HUES64 (cell line): Measurements from ENCODE around the gene ATXN1.

Experiments used
- H3K27ac ChIP-seq: 2 replicates; pipeline ENCODE4 v1.7.0; 2013; ENCODE audit warnings: low read depth, low read length, inconsistent platforms
- H3K27me3 ChIP-seq: 2 replicates; pipeline ENCODE4 v1.6.1; 2013; ENCODE audit warnings: mild to moderate bottlenecking, low read length; ENCODE audit not compliant: insufficient read depth
- H3K36me3 ChIP-seq: 2 replicates; pipeline ENCODE4 v1.6.1; 2013; ENCODE audit warnings: mild to moderate bottlenecking, low read length; ENCODE audit not compliant: insufficient read depth
- H3K4me1 ChIP-seq: 2 replicates; pipeline ENCODE4 v1.6.1; 2013; ENCODE audit warnings: mild to moderate bottlenecking, low read length, moderate library complexity; ENCODE audit not compliant: insufficient read depth
- H3K4me3 ChIP-seq: 2 replicates; pipeline ENCODE4 v1.5.1; 2013; ENCODE audit warnings: mild to moderate bottlenecking, low read length, moderate library complexity
- H3K9ac ChIP-seq: 2 replicates; pipeline ENCODE4 v1.6.1; 2013; ENCODE audit warnings: mild to moderate bottlenecking, low read depth, low read length
- H3K9me3 ChIP-seq: 2 replicates; pipeline ENCODE4 v1.6.1; 2013; ENCODE audit warnings: low read depth, low read length; ENCODE audit not compliant: insufficient read depth
- WGBS: fragments of 150-250, 120-280 bp; methylation state at CpG from one replicate; pipeline ENCODE4 v1.1.7; 2013; ENCODE audit warnings: missing lambda C conversion rate; 5-methylcytosine and 5-hydroxymethylcytosine counted together

The ATXN1 gene

DNA sequence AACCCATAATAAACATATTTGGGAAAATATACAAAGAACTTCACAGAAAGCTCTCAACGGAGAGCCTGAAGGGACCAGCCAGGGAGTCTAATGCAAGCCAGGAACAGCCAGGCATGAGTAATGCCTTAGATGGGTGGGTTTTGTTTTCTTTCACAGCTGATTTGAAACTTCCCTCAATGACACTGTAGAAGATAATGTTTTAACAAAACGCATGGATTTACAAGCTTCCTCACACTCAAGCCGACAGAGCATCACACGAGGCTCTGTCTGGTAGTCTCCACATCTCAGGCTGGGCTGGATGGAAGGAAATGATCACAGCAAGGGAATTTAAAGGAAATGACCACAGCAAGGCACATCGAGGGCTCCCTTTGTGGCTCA, 409.0 kb downstream of the ATXN1 start:
- H3K36me3 ChIP-seq, result no peaks in the 10 kb centered on the region
- peaks cover 10% of the 10 kb centered on the region for H3K4me1 ChIP-seq
- H3K27me3 ChIP-seq, result no peaks in the 10 kb centered on the region
- H3K9me3 ChIP-seq, result no peaks in the 10 kb centered on the region
- no peak overlapping the region for H3K27ac ChIP-seq
- 80% methylated on average over 5 of the region's 5 CpGs for WGBS
- no peak overlapping the region for H3K9ac ChIP-seq
- no peak overlapping the region for H3K4me3 ChIP-seq

DNA sequence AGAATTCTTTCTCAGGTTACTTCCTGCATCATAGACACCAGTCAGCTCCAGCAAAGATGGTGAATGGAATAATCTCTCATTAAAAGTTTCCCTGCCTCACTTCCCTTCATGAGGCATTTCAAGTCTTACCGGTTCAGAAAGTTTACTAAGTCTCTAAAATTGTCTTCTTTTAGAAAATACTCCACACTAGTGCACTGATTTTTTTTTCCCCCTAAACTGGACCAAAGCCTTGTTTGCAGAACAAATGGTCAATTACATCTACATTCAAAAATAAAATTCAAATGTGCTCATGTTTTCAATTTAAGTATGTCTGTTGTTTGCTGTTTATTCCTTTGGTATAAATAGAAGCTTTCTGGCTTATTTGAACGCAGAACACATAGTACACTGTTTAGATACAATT, 411.7 kb downstream of the ATXN1 start:
- H3K4me1 ChIP-seq, result peaks cover 16% of the 10 kb centered on the region; the same call in 1 of the 2 replicates
- H3K4me3 ChIP-seq, result no peak overlapping the region
- 89% methylated on average over 1 of the region's 2 CpGs for WGBS
- no peak overlapping the region for H3K27ac ChIP-seq
- no peaks in the 10 kb centered on the region for H3K9me3 ChIP-seq
- H3K36me3 ChIP-seq, result no peaks in the 10 kb centered on the region
- H3K27me3 ChIP-seq, result no peaks in the 10 kb centered on the region
- no peak overlapping the region for H3K9ac ChIP-seq

DNA sequence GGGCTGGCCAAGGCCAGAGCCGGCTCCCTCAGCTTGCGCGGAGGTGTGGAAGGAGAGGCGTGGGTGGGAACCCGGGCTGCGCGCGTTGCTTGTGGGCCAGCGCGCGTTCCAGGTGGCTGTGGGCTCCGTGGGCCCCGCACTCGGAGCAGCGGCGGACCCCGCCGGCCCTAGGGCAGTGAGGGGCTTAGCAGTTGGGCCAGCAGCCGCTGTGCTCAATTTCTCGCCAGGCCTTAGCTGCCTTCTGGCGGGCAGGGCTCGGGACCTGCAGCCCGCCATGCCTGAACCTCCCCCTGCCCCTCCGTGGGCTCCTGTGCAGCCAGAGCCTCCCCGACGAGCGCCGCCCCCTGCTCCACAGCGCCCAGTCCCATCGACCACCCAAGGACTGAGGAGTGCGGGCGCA, 414.4 kb downstream of the ATXN1 start:
- Histone ChIP-seq H3K27me3 (no peaks in the 10 kb centered on the region), H3K9ac (no peak overlapping the region), H3K9me3 (no peaks in the 10 kb centered on the region), H3K27ac (no peak overlapping the region), H3K36me3 (no peaks in the 10 kb centered on the region), H3K4me1 (peaks cover 16% of the 10 kb centered on the region; the same call in 1 of the 2 replicates), H3K4me3 (no peak overlapping the region)
- 95% methylated on average over 32 of the region's 32 CpGs for WGBS

DNA sequence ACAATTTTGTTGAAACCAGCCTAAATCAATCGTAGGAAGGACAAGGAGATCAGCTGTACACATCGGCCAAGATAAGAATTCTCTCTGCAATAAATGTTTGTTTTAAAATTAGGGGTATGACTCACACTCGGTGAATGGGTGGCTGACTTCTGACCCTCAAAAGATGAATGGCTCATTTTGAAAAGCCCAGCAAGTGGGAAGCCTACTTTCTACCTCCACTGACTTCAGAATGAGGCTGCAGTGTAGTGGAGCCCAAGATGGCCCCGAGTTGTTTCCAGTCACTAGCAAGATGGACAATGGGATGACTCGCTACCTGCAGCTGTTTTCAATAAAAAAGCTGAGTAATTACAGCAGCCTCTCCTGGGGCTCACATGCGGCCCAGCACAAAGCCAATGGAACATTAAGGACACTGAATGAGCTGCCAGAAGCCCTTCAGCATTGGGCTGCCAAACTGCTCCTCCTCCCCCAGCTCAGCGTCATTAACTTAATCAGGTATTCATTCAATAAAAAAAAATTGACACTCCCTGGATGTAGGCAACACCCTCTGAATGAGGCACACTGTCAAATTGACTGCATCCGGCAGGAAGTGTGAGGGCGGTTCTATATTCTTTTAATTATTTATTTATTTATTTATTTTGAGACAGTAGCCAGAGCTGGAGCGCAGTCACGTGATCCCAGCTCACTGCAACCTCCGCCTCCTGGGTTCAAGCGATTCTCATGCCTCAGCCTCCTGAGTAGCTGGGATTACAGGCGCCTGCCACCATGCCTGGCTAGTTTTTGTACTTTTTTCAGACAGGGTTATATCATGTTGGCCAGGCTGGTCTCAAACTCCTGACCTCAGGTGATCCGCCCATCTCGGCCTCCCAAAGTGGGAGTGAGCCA, 415.6 kb downstream of the ATXN1 start:
- Histone ChIP-seq H3K27ac (peak overlapping the region; percentile 58), H3K27me3 (no peaks in the 10 kb centered on the region), H3K4me3 (no peak overlapping the region), H3K9ac (no peak overlapping the region), H3K36me3 (no peaks in the 10 kb centered on the region), H3K9me3 (no peaks in the 10 kb centered on the region), H3K4me1 (peaks cover 16% of the 10 kb centered on the region; the same call in 1 of the 2 replicates)
- WGBS, result 82% methylated on average over 14 of the region's 16 CpGs

DNA sequence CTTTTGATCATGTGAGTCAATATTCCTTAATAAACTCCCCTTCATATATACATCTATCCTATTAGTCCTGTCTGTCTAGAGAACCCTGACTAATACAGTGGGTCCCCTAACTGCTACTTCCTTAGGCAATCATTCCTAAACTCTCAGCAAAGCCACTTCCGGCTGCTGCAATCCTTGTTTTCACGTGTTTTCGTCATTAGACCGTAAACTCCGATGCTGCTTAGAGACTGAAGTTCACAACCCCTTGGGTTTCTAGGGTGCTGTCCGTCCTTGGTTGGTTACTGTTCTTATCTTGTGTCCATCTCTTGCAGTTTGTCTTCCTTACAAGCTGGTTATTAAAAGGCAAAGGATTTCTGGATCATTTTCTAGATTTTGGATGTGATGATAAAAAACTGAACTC, 416.5 kb downstream of the ATXN1 start:
- H3K27me3 ChIP-seq, result no peaks in the 10 kb centered on the region
- H3K4me3 ChIP-seq, result no peak overlapping the region
- no peaks in the 10 kb centered on the region for H3K9me3 ChIP-seq
- no peak overlapping the region for H3K9ac ChIP-seq
- H3K4me1 ChIP-seq, result peaks cover 16% of the 10 kb centered on the region; the same call in 1 of the 2 replicates
- no peaks in the 10 kb centered on the region for H3K36me3 ChIP-seq
- WGBS, result 95% methylated on average over 6 of the region's 6 CpGs
- H3K27ac ChIP-seq, result no peak overlapping the region; the same call in 1 of the 2 replicates

DNA sequence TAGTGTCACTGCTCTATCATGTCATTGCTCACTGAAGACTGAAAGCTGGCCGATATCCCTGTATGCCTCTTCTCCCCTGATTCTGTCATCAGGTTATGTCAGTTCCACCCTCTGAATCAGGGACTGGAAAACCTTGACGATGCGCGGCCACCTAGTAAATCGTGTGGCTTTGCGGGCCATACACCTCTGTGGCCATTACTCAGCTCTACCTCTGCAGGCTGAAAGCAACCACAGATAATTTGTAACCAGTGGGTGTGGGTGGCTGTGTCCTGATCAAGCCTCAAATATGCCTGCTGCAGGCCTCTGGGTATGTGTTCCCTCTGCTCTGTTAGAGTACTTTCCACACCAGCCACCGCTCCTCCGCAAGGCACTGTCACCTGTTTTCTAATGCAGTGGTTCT, 417.7 kb downstream of the ATXN1 start:
- peaks cover 16% of the 10 kb centered on the region; the same call in 1 of the 2 replicates for H3K4me1 ChIP-seq
- no peak overlapping the region for H3K9ac ChIP-seq
- no peak overlapping the region for H3K4me3 ChIP-seq
- H3K9me3 ChIP-seq, result no peaks in the 10 kb centered on the region
- H3K27me3 ChIP-seq, result no peaks in the 10 kb centered on the region
- WGBS, result 97% methylated on average over 8 of the region's 8 CpGs
- no peak overlapping the region for H3K27ac ChIP-seq
- no peaks in the 10 kb centered on the region for H3K36me3 ChIP-seq

DNA sequence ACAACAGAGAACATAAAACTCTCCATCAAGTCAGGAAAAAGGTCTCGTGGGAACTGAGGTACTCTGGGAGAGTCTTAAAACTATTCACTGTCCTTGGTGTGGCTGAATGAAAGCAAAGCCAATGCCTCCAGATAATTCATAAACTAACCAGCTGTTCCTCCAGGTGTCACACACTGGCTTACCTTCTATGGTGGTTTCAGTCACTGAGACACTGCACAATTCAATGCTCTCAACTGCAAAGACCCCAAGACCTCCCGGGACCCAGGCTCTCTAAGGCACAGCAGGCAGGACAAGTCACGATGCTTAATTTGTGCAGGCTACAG, 422.0 kb downstream of the ATXN1 start:
- Histone ChIP-seq H3K9me3 (no peaks in the 10 kb centered on the region), H3K36me3 (no peaks in the 10 kb centered on the region), H3K4me3 (no peak overlapping the region), H3K9ac (no peak overlapping the region), H3K27me3 (no peaks in the 10 kb centered on the region), H3K4me1 (peaks cover 4% of the 10 kb centered on the region; the same call in 1 of the 2 replicates), H3K27ac (no peak overlapping the region)
- WGBS, result 69% methylated on average over 3 of the region's 3 CpGs

- Histone ChIP-seq H3K4me3 (no peak overlapping the region), H3K27ac (no peak overlapping the region), H3K9me3 (no peaks in the 10 kb centered on the region), H3K27me3 (no peaks in the 10 kb centered on the region), H3K9ac (no peak overlapping the region), H3K4me1 (peaks cover 4% of the 10 kb centered on the region; the same call in 1 of the 2 replicates), H3K36me3 (no peaks in the 10 kb centered on the region)
- 60% methylated on average over 10 of the region's 10 CpGs for WGBS
Observed at GRCh38 chr6:16338577-16339264, 422.5 kb downstream of the ATXN1 start.

DNA sequence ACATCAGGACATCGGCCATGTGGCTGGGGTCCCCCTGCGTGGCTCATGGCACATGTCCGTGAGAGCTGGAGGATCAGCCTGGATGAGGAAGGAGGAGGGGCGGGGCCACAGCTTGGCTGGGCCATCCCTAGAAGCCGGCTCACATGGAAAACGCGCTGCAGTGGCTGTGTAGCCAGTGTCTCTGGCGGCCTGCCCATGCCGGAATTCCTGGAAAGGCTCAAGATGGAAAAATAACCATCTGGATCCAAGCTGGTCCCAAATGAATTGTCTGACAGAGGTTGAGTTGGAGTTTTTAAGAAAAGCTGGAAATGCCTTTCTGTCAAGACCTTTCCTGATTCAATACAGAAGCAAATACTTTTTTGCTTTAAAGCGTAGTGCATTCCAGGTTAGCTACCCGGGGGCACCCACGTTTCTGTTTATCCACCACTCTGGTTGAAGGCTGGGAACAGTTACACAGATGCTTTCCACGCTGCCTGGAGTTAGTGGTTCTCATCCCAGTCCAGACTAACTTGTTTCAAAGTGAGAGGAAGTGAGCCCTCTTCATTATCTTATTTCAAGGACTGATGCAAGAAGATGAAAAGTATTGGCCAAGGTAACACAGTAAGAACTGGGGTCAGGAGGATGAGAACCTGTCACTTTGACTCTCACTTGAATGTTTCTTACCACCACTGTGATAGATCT, 423.8 kb downstream of the ATXN1 start:
- WGBS, result 89% methylated on average over 13 of the region's 13 CpGs
- Histone ChIP-seq H3K4me1 (peaks cover 5% of the 10 kb centered on the region; the same call in 1 of the 2 replicates), H3K4me3 (no peak overlapping the region), H3K9me3 (no peaks in the 10 kb centered on the region), H3K27me3 (no peaks in the 10 kb centered on the region), H3K36me3 (no peaks in the 10 kb centered on the region), H3K27ac (no peak overlapping the region), H3K9ac (no peak overlapping the region)

GRCh38 chr6:16336911-16337294, 424.4 kb downstream of the ATXN1 start:
- no peaks in the 10 kb centered on the region for H3K36me3 ChIP-seq
- H3K9me3 ChIP-seq, result no peaks in the 10 kb centered on the region
- H3K27ac ChIP-seq, result no peak overlapping the region
- no peaks in the 10 kb centered on the region for H3K27me3 ChIP-seq
- no peak overlapping the region for H3K4me3 ChIP-seq
- H3K9ac ChIP-seq, result no peak overlapping the region
- peaks cover 8% of the 10 kb centered on the region; the same call in 1 of the 2 replicates for H3K4me1 ChIP-seq
- 91% methylated on average over 6 of the region's 6 CpGs for WGBS
